IMR-90 (cell line): ENCODE data around the gene PIGZ.

Experiments used
- BHLHE40 ChIP-seq: fragments of 150-350 bp; IDR thresholded peaks from 2 replicates; pipeline ENCODE4 v1.6.1; 2016; ENCODE audit warnings: mild to moderate bottlenecking, low read depth, low read length
- CEBPB ChIP-seq: IDR thresholded peaks from 2 replicates; pipeline ENCODE4 v1.6.1; 2012; ENCODE audit warnings: low read depth, low read length, improper control_type of control experiment
- FOS ChIP-seq: fragments of 150-350 bp; IDR thresholded peaks from 2 replicates; pipeline ENCODE4 v1.6.1; 2016; ENCODE audit warnings: low read depth, low read length
- MAZ ChIP-seq: IDR thresholded peaks from 2 replicates; pipeline ENCODE4 v1.6.1; 2012; ENCODE audit warnings: low read depth, mild to moderate bottlenecking, low read length, improper control_type of control experiment, moderate library complexity, borderline replicate concordance
- MXI1 ChIP-seq: IDR thresholded peaks from 2 replicates; pipeline ENCODE4 v1.6.1; 2012; ENCODE audit warnings: low read depth, mild to moderate bottlenecking, low read length, moderate library complexity, borderline replicate concordance
- NFE2L2 ChIP-seq: fragments of 150-350 bp; IDR thresholded peaks from 2 replicates; pipeline ENCODE4 v1.6.1; 2016; ENCODE audit warnings: low read depth, mild to moderate bottlenecking, low read length
- POLR2A ChIP-seq: IDR thresholded peaks from 2 replicates; pipeline ENCODE4 v1.6.1; 2012; ENCODE audit warnings: mild to moderate bottlenecking, low read depth, low read length
- RAD21 ChIP-seq: IDR thresholded peaks from 2 replicates; pipeline ENCODE4 v1.6.1; 2012; ENCODE audit warnings: low read length, improper control_type of control experiment
- RCOR1 ChIP-seq: IDR thresholded peaks from 2 replicates; pipeline ENCODE4 v1.6.1; 2012; ENCODE audit warnings: mild to moderate bottlenecking, low read length, improper control_type of control experiment; ENCODE audit not compliant: insufficient replicate concordance
- RFX5 ChIP-seq: IDR thresholded peaks from 2 replicates; pipeline ENCODE4 v1.8.0; 2012; ENCODE audit warnings: low read depth, mild to moderate bottlenecking, low read length, moderate library complexity
- SMC3 ChIP-seq: fragments of 150-350 bp; IDR thresholded peaks from 2 replicates; pipeline ENCODE4 v1.6.1; 2016; ENCODE audit warnings: low read depth, mild to moderate bottlenecking, antibody characterized with exemption, low read length, moderate library complexity
- TF ChIP-seq, protein P1 (sequence below): conservative IDR thresholded peaks from 2 replicates; pipeline ENCODE4 v1.5.1; 2012; ENCODE audit warnings: mild to moderate bottlenecking, low read depth, low read length, improper control_type of control experiment
- TF ChIP-seq, protein P2 (sequence below): fragments of 150-350 bp; IDR thresholded peaks from 2 replicates; pipeline ENCODE4 v1.6.1; 2017; ENCODE audit warnings: mild to moderate bottlenecking, antibody characterized with exemption, low read length, low read depth

- TF ChIP-seq POLR2A (no peak), MXI1 (no peak), SMC3 (no peak), MAZ (no peak), NFE2L2 (no peak), CEBPB (no peak), FOS (no peak), BHLHE40 (no peak), RCOR1 (no peak), RFX5 (no peak), RAD21 (no peak)
- TF ChIP-seq, protein P1, sequence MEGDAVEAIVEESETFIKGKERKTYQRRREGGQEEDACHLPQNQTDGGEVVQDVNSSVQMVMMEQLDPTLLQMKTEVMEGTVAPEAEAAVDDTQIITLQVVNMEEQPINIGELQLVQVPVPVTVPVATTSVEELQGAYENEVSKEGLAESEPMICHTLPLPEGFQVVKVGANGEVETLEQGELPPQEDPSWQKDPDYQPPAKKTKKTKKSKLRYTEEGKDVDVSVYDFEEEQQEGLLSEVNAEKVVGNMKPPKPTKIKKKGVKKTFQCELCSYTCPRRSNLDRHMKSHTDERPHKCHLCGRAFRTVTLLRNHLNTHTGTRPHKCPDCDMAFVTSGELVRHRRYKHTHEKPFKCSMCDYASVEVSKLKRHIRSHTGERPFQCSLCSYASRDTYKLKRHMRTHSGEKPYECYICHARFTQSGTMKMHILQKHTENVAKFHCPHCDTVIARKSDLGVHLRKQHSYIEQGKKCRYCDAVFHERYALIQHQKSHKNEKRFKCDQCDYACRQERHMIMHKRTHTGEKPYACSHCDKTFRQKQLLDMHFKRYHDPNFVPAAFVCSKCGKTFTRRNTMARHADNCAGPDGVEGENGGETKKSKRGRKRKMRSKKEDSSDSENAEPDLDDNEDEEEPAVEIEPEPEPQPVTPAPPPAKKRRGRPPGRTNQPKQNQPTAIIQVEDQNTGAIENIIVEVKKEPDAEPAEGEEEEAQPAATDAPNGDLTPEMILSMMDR: no peak
- TF ChIP-seq, protein P2, sequence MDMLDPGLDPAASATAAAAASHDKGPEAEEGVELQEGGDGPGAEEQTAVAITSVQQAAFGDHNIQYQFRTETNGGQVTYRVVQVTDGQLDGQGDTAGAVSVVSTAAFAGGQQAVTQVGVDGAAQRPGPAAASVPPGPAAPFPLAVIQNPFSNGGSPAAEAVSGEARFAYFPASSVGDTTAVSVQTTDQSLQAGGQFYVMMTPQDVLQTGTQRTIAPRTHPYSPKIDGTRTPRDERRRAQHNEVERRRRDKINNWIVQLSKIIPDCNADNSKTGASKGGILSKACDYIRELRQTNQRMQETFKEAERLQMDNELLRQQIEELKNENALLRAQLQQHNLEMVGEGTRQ: no peak
These were observed 22.0 kb upstream of the PIGZ start for GRCh38 chr3:196990601-196991007.
